CD4-positive, alpha-beta T cell treated with Interleukin-15 for 4 hours (primary cell): ENCODE measurements around the gene TGIF2LY.
"Not testable (repeated sequence)": the region's sequence is repeated elsewhere in the genome, so short reads cannot be mapped to it uniquely, and the experiment has no call there.

ENCODE experiments used
- DNase-seq: peaks from one replicate; pipeline ENCODE4 v3.0.0-alpha.2; 2020; ENCODE audit warnings: low spot score

Gene TGIF2LY

GRCh38 chrY:3578767-3579166 is at the start of gene TGIF2LY:
TSS of gene TGIF2LY (plus strand) at chrY:3579067. CDS start at chrY:3579245, 178 bp downstream.
- DNase-seq: not testable (repeated sequence)
